ENCODE results near the gene DNAJC22. TPM values are rescaled to one million over a fixed set of nuclear protein-coding genes. Genes with fewer than 3 reads are reported as not detected.
"Not testable (repeated sequence)": the region's sequence is repeated elsewhere in the genome, so short reads cannot be mapped to it uniquely, and the experiment has no call there.

DNAJC22 gene
- under 1 TPM; 0.11 to 0.31 TPM for total RNA-seq

DNA sequence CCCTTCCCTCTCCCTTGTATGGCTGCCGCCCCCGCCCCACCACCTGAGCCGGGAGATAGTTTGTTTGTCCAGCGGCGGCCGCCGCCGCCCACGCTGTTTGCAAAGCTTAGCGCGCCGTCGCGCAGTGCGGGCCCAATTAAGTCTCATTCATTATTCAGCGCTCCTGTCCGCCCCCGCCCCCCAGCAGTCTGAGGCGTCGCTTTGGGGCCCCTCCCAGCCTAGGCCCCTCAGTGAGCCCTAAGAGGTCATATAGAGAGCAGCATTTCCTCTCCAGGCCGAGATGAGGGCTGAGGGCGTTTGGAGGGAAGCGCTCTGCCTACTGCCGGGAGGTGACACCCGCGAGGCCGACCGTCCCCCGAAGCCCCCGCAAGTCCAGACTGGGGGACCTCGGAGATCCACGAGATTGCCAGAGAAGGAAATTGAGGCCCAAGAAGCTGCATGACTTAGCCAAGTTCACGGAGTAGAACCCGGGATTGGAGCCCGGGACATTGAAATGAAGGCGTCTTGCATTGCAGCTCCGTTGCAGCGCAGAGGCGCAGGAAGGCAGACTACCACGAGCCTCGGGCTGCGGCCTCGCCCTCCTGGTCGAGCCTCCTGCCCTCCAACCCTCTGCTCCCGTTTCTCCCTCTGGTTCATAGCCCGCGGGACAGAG, at the start of gene DNAJC22:
TSS of gene DNAJC22 (plus strand) at position 230 of the 652 bp plus-strand sequence. CDS start 1,985 bp downstream, outside the sequence.
- no peaks in the 10 kb centered on the region for H3K36me3 Mint-ChIP-seq
- H3K27me3 Mint-ChIP-seq: peaks cover 80% of the 10 kb centered on the region
- DNase-seq (peak; percentile 65), ATAC-seq (ENCODE audit: low read depth) (peak; percentile 43)
- H3K4me3 Mint-ChIP-seq: peak within 1 kb of the TSS; percentile 81
- POLR2A ChIA-PET: interaction anchor here (0.5 to 2.8 kb wide), 7 partner anchors 14 to 1519 kb away, joined by 3 to 18 read pairs (median 3); partner anchors contain the start of genes SPATS2 and TROAP
- peaks cover 25% of the 10 kb centered on the region for H3K4me1 Mint-ChIP-seq
- no peaks in the 10 kb centered on the region for H3K9me3 Mint-ChIP-seq
- peak within 1 kb of the TSS; percentile 55 for H3K27ac Mint-ChIP-seq

DNA sequence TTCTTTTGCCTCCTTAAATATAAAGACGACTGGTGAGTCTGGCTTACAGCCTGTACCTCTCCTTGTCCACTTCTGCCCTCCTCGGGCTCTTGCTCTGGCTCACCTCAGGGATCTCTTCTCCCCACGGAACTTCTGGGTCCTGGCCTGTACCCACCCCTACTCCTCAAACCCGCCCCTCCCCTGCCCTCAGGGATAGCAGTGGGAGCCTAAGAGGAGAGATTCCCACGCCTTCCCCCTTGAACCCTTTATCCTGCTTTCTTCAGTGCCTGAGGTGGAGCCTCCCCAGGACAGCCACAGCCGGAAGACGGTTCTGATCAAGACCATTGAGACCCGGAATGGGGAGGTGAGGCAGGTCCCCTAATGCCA, 49.0 kb upstream of the DNAJC22 start:
- Mint-ChIP-seq H3K4me1 (peaks cover 15% of the 10 kb centered on the region), H3K36me3 (no peaks in the 10 kb centered on the region), H3K27ac (no peak overlapping the region), H3K4me3 (peak overlapping the region; percentile 54), H3K27me3 (peaks cover 49% of the 10 kb centered on the region), H3K9me3 (no peaks in the 10 kb centered on the region)
- ATAC-seq (ENCODE audit: low read depth) (peak; percentile 4), DNase-seq (no peak)
- POLR2A ChIA-PET: interaction anchor here (0.9 to 2.4 kb wide), 6 partner anchors 21 to 69 kb away, joined by 3 to 7 read pairs (median 4); partner anchors contain the start of genes SPATS2 and TROAP

DNA sequence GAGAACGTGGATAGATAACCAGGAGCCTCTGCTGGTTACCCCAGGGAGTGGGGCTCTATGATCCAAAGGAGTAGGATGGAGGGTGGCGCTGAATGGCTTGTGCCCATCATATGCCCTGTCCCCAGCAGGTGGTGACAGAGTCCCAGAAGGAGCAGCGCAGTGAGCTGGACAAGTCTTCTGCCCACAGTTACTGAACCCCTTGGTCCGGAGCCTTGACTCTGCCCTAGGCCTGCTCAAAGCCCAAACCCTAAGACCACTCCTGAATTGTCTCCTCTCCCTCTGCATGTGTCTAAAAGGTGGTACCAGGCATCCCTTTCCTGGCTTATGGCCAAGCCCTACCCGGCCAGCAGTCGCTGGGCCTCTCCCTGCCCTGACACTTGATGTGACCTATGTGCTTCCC, 48.5 kb upstream of the DNAJC22 start:
- peaks cover 15% of the 10 kb centered on the region for H3K4me1 Mint-ChIP-seq
- no peaks in the 10 kb centered on the region for H3K9me3 Mint-ChIP-seq
- H3K4me3 Mint-ChIP-seq: peak overlapping the region; percentile 6
- no peaks in the 10 kb centered on the region for H3K36me3 Mint-ChIP-seq
- H3K27ac Mint-ChIP-seq: peak overlapping the region; percentile 27
- POLR2A ChIA-PET: interaction anchor here (0.7 to 1.5 kb wide), 2 partner anchors 25 to 69 kb away, joined by 3 to 4 read pairs; partner anchors contain the start of genes SPATS2 and TROAP
- no peak for ATAC-seq (ENCODE audit: low read depth)
- DNase-seq: no peak
- H3K27me3 Mint-ChIP-seq: peaks cover 51% of the 10 kb centered on the region

DNA sequence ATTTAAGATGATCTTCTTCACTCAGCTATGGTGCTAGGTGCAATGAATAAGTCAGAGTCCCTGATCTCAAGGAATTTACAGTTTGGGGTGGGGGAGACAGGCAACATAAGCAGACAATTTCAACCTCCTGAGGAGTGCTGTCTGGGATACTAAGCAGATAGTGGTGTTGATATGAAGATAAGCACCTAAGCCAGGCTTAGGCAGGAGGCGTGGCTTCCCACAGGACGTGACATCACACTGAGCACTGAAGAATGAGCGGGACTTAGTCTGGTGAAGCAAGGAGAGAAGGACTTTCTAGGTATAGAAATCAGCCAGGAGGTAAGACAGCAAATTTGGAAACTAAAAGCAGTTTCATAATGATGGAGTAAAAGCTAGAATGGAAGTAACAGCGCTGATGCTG, 44.9 kb upstream of the DNAJC22 start:
- Mint-ChIP-seq H3K36me3 (no peaks in the 10 kb centered on the region), H3K27ac (peak overlapping the region; percentile 49), H3K9me3 (no peaks in the 10 kb centered on the region), H3K4me1 (peaks cover 11% of the 10 kb centered on the region), H3K4me3 (no peak overlapping the region), H3K27me3 (peaks cover 33% of the 10 kb centered on the region)
- DNase-seq: no peak
- POLR2A ChIA-PET: no interaction called here
- no peak for ATAC-seq (ENCODE audit: low read depth)

DNA sequence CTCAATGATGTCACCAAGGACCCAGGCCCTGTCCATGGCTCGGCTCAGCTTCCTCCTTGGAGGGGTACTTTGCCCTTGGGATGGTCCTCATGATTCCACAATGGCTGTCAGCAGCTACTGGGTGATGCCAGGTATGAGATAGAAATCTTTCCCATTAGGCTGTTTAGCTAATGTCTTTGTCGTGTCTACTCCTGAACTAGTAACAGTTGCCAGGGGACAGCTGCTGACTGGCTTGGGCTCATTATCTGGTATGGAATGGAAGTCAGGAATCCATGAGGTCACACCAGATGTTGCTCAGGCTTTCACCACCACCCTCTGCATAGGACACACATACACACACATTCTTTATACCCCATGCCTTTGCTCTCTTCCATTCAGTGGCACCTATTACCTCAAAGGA, 42.5 kb upstream of the DNAJC22 start:
- Mint-ChIP-seq H3K36me3 (no peaks in the 10 kb centered on the region), H3K4me1 (peaks cover 5% of the 10 kb centered on the region), H3K9me3 (no peaks in the 10 kb centered on the region), H3K27ac (no peak overlapping the region), H3K4me3 (no peak overlapping the region), H3K27me3 (peaks cover 24% of the 10 kb centered on the region)
- DNase-seq (no peak), ATAC-seq (ENCODE audit: low read depth) (no peak)
- POLR2A ChIA-PET: interaction anchor here (1.6 kb wide), 1 partner anchor 19 kb away, joined by 3 read pairs; the partner anchor contains the start of gene TROAP

DNA sequence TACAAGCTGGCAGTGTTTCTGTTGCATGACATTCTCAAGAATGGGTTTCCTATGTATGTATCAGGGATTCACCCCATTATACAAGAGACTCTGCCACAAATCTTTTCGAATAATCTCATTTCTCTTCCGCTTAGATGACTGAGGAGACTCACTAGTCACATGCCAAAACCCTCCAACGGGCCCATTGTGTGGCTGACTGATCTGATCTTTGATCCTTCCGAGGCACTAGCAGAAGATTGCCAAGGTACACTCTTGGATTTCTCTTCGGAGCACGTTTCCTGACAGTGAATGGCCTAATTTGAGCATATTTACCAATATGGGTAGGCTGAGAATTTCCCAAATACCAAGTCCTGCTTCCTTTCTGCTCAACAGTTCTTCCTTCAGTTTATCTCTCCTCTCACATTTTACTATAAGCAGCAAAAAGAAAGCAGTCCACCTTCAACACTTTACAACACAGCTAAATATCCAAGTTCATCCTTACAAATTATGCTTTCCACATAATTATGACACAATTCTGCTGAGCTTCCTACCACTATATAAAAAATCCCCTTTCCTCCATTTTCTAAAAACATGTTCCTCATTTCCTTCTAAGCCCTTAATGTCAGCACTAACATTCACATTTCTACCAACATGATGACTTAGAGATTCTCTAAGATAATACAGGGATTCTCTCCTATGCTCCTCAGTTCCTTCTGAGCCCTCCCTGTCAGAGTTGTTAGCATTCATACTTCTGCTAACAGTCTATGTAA, 40.8 kb upstream of the DNAJC22 start:
- Mint-ChIP-seq H3K27ac (no peak overlapping the region), H3K9me3 (no peaks in the 10 kb centered on the region), H3K4me1 (peaks cover 5% of the 10 kb centered on the region), H3K36me3 (no peaks in the 10 kb centered on the region), H3K27me3 (peaks cover 38% of the 10 kb centered on the region), H3K4me3 (no peak overlapping the region)
- no peak for DNase-seq
- POLR2A ChIA-PET: interaction anchor here (1.6 kb wide), 1 partner anchor 17 kb away, joined by 3 read pairs; the partner anchor contains the start of gene TROAP
- ATAC-seq (ENCODE audit: low read depth): no peak

DNA sequence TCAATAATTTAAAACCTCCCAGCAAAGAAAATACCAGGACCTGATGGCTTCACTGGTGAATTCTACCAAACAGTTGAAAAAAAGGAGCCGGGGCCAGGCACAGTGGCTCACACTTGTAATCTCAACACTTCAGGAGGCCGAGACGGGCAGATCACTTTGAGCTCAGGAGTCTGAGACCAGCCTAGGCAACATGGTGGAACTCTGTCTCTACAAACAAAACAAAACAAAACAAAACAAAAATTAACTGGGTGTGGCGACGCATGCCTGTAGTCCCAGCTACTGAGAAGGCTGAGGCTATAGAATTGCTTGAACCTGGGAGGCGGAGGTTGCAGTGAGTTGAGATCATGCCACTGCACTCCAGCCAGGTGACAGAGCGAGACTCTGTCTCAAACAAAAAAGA, 37.3 kb upstream of the DNAJC22 start:
- ATAC-seq (ENCODE audit: low read depth): no peak
- H3K27me3 Mint-ChIP-seq: peaks cover 41% of the 10 kb centered on the region
- no peak overlapping the region for H3K4me3 Mint-ChIP-seq
- POLR2A ChIA-PET: no interaction called here
- no peaks in the 10 kb centered on the region for H3K36me3 Mint-ChIP-seq
- no peaks in the 10 kb centered on the region for H3K4me1 Mint-ChIP-seq
- H3K27ac Mint-ChIP-seq: no peak overlapping the region
- DNase-seq: no peak
- no peaks in the 10 kb centered on the region for H3K9me3 Mint-ChIP-seq

DNA sequence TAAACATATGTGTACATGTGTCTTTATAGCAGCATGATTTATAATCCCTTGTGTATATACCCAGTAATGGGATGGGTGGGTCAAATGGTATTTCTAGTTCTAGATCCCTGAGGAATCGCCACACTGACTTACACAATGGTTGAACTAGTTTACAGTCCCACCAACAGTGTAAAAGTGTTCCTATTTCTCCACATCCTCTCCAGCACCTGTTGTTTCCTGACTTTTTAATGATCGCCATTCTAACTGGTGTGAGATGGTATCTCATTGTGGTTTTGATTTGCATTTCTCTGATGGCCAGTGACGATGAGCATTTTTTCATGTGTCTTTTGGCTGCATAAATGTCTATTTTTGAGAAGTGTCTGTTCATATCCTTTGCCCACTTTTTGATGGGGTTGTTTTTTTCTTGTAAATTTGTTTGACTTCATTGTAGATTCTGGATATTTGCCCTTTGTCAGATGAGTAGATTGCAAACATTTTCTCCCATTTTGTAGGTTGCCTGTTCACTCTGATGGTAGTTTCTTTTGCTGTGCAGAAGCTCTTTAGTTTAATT, 36.2 kb upstream of the DNAJC22 start:
- ATAC-seq (ENCODE audit: low read depth): not testable (repeated sequence)

DNA sequence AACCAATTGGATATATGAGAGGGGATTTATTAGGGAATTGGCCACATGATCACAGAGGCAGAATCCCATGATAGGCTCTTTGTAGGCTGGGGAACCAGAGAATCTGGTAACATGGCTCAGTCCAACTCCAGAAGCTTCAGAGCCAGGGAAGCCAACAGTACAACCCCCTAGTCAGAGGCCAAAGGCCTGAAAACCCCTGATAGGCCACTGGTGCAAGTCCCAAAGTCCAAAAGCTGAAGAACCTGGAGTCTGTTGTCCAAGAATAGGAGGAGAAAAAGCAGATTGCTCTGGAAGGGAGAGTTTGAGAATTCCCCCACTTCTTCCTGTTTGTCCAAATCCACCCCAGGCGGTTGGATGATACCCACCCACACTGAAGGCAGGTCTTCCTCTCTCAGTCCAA, 31.9 kb upstream of the DNAJC22 start:
- Mint-ChIP-seq H3K27ac (no peak overlapping the region), H3K4me1 (no peaks in the 10 kb centered on the region)

More for the DNA sequence above, 36.2 kb upstream of the DNAJC22 start:
- H3K4me3 Mint-ChIP-seq, H3K27ac Mint-ChIP-seq, H3K36me3 Mint-ChIP-seq, H3K4me1 Mint-ChIP-seq, H3K9me3 Mint-ChIP-seq, DNase-seq, POLR2A ChIA-PET: not testable (repeated sequence)
- H3K27me3 Mint-ChIP-seq: peaks cover 42% of the 10 kb centered on the region

DNA sequence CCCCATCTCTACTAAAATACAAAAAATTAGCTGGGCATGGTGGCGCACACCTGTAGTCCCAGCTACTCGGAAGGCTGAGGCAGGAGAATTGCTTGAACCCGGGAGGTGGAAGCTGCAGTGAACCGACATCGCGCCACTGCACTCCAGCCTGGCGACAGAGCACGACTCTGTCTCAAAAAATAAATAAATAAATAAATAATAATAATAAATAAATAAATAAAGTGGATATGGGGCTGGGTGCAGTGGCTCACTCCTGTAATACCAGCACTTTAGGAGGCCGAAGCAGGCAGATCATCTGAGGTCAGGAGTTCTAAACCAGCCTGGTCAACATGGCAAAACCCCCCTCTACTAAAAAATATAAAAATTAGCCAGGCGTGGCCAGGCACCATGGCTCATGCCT, 29.6 kb upstream of the DNAJC22 start:
- POLR2A ChIA-PET, DNase-seq, H3K4me1 Mint-ChIP-seq: not testable (repeated sequence)

More for the DNA sequence above, 31.9 kb upstream of the DNAJC22 start:
- Mint-ChIP-seq H3K4me3 (no peak overlapping the region), H3K36me3 (no peaks in the 10 kb centered on the region), H3K27me3 (peaks cover 30% of the 10 kb centered on the region), H3K9me3 (no peaks in the 10 kb centered on the region)
- DNase-seq (no peak), ATAC-seq (ENCODE audit: low read depth) (no peak)
- POLR2A ChIA-PET: no interaction called here

DNA sequence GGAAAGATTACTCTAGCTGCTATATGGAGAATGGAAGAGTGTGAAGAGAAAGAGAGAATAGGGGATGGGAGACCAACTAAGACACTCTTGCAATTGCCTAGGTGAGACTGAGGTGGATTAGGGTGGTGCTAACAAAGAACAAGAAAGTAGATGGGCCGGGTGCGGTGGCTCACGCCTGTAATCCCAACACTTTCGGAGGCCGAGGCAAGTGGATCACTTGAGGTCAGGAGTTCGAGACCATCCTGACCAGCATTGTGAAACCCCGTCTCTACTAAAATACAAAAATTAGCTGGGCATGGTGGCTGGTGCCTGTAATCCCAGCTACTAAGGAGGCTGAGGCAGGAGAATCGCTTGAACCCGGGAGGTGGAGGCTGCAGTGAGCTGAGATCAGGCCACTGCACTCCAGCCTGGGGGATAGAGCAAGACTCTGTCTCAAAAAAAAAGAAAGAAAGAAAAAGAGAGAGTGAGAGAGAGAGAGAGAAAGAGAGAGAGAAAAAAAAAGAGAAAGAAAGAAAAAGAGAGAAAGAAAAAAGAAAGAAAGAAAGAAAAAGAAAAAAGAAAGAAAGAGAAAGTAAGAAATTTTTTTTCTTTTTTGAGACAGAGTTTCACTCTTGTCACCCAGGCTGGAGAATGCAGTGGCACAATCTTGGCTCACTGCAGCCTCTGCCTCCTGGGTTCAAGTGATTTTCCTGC, 26.1 kb upstream of the DNAJC22 start:
- peaks cover 10% of the 10 kb centered on the region for H3K27me3 Mint-ChIP-seq
- ATAC-seq (ENCODE audit: low read depth); POLR2A ChIA-PET; H3K27ac Mint-ChIP-seq; H3K36me3 Mint-ChIP-seq; DNase-seq; H3K9me3 Mint-ChIP-seq: not testable (repeated sequence)
- peak overlapping the region; percentile 1 for H3K4me3 Mint-ChIP-seq
- peaks cover 19% of the 10 kb centered on the region for H3K4me1 Mint-ChIP-seq

More for the DNA sequence above, 29.6 kb upstream of the DNAJC22 start:
- H3K27ac Mint-ChIP-seq; H3K4me3 Mint-ChIP-seq; H3K9me3 Mint-ChIP-seq; H3K36me3 Mint-ChIP-seq; ATAC-seq (ENCODE audit: low read depth): not testable (repeated sequence)
- peaks cover 15% of the 10 kb centered on the region for H3K27me3 Mint-ChIP-seq

DNA sequence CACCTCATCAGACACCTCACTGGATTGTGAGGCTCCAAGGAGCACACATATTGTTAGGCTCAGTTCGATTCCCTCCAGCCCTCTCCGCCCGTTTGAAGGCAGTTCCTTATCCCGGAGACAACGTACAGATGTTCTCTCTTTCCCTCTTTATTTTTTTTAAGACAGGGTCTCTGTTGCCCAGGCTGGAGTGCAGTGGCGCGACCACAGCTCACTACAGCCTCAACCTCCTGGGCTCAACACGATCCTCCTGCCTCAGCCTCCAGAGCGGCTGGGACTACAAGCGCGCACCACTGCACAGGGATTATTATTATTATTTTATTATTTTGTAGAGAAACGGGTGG, 24.4 kb upstream of the DNAJC22 start:
- H3K4me1 Mint-ChIP-seq: peaks cover 21% of the 10 kb centered on the region
- ATAC-seq (ENCODE audit: low read depth): no peak
- peaks cover 17% of the 10 kb centered on the region for H3K36me3 Mint-ChIP-seq
- no peak for DNase-seq
- peak overlapping the region; percentile 98 for H3K27ac Mint-ChIP-seq
- POLR2A ChIA-PET: interaction anchor here (0.9 to 2.2 kb wide), 13 partner anchors 9 to 264 kb away, joined by 3 to 23 read pairs (median 7); partner anchors contain the start of genes SPATS2, TUBA1B and TUBA1C
- H3K4me3 Mint-ChIP-seq: peak overlapping the region; percentile 100
- peaks cover 5% of the 10 kb centered on the region for H3K27me3 Mint-ChIP-seq
- H3K9me3 Mint-ChIP-seq: no peaks in the 10 kb centered on the region
